ENCODE measurements around the gene CASK. TPM values are rescaled to one million over a fixed set of nuclear protein-coding genes. Genes with fewer than 3 reads are reported as not detected.
A peak's percentile ranks its signal among the peaks of the same experiment; 100 is the strongest.

The CASK gene
- total RNA-seq, 4 donors from 2014 or later, result 46.9 to 123 (median 78.8) TPM

DNA sequence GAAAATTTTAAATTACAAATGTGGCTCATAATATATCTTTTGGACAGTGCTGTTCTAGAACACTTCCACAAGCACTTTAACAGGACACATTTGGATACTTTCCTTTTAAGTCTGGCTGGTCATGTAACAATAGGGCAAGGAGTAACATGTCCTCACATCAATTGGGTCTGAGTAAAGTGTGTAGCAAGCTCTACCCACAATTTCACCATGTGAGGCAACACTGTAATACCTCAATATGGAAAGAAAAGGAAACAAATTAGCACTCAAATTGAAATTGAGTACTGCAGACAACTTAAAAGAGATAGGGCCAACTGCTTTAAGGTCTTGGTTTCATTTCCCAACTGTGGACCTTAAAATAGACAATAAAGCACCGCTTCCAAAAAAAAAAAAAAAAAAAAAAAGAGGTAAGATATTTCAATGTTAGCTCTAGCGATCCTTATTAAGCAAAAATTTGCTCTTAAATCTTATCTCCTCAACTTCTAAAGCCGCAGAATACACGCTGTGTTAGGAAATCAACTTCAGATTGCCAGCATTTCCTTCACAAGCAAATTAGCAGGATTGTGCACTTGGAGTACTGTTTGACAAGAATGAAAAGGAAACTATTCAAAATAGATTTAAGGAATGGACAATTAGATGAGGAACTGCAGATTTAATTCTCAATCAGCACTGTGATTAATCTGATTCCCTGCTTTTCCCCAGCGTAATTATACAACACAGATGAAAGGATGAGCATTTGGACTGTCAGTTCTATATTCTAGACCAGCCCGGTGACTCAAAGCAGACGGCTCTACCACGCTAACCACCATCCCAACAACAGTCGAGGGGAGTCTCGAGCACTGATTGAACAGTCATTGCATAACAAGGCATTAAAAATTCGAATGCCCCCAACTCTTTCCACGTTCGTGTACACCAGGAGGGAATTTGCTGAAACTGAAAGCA lies 1.6 kb downstream of the CASK start:
- Histone ChIP-seq H3K36me3 (no peaks in the 10 kb centered on the region), H3K27ac (peak overlapping the region; percentile 72 to 93 (median 80)), H3K4me1 (no peaks in the 10 kb centered on the region), H3K27me3 (no peaks in the 10 kb centered on the region), H3K4me3 (peak overlapping the region; percentile 54 to 81 (median 64)), H3K9me3 (no peaks in the 10 kb centered on the region)
- TF ChIP-seq POLR2A (IDR thresholded peaks at IDR 0.05), result no peak
- TF ChIP-seq, protein P1, sequence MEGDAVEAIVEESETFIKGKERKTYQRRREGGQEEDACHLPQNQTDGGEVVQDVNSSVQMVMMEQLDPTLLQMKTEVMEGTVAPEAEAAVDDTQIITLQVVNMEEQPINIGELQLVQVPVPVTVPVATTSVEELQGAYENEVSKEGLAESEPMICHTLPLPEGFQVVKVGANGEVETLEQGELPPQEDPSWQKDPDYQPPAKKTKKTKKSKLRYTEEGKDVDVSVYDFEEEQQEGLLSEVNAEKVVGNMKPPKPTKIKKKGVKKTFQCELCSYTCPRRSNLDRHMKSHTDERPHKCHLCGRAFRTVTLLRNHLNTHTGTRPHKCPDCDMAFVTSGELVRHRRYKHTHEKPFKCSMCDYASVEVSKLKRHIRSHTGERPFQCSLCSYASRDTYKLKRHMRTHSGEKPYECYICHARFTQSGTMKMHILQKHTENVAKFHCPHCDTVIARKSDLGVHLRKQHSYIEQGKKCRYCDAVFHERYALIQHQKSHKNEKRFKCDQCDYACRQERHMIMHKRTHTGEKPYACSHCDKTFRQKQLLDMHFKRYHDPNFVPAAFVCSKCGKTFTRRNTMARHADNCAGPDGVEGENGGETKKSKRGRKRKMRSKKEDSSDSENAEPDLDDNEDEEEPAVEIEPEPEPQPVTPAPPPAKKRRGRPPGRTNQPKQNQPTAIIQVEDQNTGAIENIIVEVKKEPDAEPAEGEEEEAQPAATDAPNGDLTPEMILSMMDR (IDR thresholded peaks at IDR 0.05), result no peak
- peak in 1 of 3 donors; percentile 49 for DNase-seq

DNA sequence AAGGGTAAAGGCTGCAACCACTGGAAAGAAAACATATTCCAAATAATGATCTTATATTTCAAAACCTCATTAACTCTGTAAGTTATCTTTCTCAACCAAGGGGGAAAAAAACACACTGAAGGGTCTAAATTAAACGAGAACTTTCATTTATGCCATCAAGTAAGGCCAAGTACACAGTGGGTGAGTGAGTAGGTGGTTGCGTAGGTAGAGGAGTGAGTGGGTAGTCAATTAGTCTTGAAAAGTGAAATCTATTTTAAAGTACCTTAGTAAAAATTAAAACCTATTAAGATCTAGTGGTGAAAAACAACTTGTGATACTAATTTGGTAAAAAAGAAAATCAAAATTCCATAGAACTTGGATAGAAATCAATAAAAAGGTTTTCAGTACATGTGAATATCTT lies 3.5 kb downstream of the CASK start:
- Histone ChIP-seq H3K4me1 (no peaks in the 10 kb centered on the region), H3K9me3 (no peaks in the 10 kb centered on the region), H3K27ac (no peak overlapping the region), H3K4me3 (no peak overlapping the region), H3K36me3 (no peaks in the 10 kb centered on the region), H3K27me3 (no peaks in the 10 kb centered on the region)
- no peak for TF ChIP-seq POLR2A (IDR thresholded peaks at IDR 0.05)
- TF ChIP-seq, protein P1 (IDR thresholded peaks at IDR 0.05), result no peak
- no peak for DNase-seq

DNA sequence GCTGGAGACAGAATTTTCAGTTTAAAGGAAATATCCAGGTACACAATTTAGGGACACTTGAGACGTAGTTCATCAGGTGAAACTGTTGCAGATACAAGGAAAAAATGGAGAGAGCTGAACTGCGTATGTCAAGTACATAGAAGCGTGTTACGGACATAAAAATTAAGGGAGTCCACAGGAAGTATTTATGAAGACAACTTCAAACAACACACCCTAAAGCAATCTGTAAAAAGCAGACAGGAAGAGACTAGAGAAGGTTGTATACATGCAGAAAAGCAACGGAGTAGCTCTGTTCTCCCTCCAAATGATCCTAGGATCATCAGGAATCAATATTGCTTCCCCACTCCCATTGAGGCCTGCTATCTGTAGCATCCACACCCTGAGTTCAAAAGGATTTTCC lies 5.8 kb downstream of the CASK start:
- no peak for DNase-seq
- TF ChIP-seq, protein P1 (IDR thresholded peaks at IDR 0.05), result no peak
- TF ChIP-seq POLR2A (IDR thresholded peaks at IDR 0.05), result no peak
- H3K4me3 ChIP-seq, result no peak overlapping the region
- H3K36me3 ChIP-seq, result no peaks in the 10 kb centered on the region
- H3K9me3 ChIP-seq, result no peaks in the 10 kb centered on the region
- no peaks in the 10 kb centered on the region for H3K4me1 ChIP-seq
- no peaks in the 10 kb centered on the region for H3K27me3 ChIP-seq
- no peak overlapping the region for H3K27ac ChIP-seq

DNA sequence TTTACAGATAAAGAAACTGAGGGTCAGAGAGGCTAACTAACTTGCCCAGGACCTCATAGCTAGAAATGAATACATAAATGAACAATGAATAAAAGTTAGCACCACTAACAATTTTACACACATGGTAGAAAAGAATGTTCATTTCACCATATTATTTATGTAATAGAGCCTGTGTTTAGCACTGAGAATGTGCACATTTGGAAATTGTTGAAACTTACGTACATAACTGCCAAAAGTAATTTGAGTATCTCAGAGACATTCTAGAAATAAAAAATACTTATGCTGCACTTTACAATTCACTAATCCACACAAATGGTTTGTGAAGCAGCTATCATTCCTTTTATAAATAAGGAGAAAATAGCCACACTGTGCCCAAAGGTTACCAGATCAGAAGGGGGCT lies 9.9 kb downstream of the CASK start:
- H3K9me3 ChIP-seq, result no peaks in the 10 kb centered on the region
- no peak overlapping the region for H3K4me3 ChIP-seq
- DNase-seq, result no peak
- H3K4me1 ChIP-seq, result no peaks in the 10 kb centered on the region
- no peak for TF ChIP-seq POLR2A (IDR thresholded peaks at IDR 0.05)
- TF ChIP-seq, protein P1 (IDR thresholded peaks at IDR 0.05), result no peak
- no peaks in the 10 kb centered on the region for H3K27me3 ChIP-seq
- no peaks in the 10 kb centered on the region for H3K36me3 ChIP-seq
- H3K27ac ChIP-seq, result no peak overlapping the region

DNA sequence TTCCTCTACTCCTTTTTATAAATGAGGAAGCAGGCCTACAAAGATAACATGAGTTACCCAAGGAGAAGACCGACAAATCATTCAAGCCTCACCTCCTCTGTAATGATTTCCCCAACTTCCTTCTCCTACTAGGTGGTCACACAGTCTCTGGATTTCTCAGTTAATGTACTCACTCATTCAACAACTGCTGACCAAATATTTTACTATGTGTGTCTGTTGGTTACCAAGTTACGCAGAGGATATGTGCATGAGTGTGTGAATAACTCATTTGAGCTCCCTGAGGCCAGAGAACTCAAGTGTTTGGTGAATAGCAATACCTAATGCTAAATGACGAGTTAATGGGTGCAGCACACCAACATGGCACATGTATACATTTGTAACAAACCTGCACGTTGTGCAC lies 10.4 kb downstream of the CASK start:
- no peak for DNase-seq
- TF ChIP-seq, protein P1 (IDR thresholded peaks at IDR 0.05), result no peak
- TF ChIP-seq POLR2A (IDR thresholded peaks at IDR 0.05), result no peak

More for the DNA sequence above, 10.4 kb downstream of the CASK start:
- Histone ChIP-seq H3K4me3 (no peak overlapping the region), H3K27me3 (no peaks in the 10 kb centered on the region), H3K27ac (no peak overlapping the region), H3K4me1 (no peaks in the 10 kb centered on the region), H3K9me3 (no peaks in the 10 kb centered on the region), H3K36me3 (no peaks in the 10 kb centered on the region)

All from Peyer's patch (tissue), 4 donors.